H1 (cell line): ENCODE data around the gene MYH11.

Experiments
- BRCA1 ChIP-seq: IDR thresholded peaks from 2 replicates; pipeline ENCODE4 v1.6.1; 2012; ENCODE audit warnings: low read depth, low read length, improper control_type of control experiment
- MAFK ChIP-seq: IDR thresholded peaks from 2 replicates; pipeline ENCODE4 v1.6.1; 2012; ENCODE audit warnings: low read depth, mild to moderate bottlenecking, improper control_type of control experiment, low read length
- POLR2AphosphoS5 ChIP-seq: IDR thresholded peaks from 2 replicates; pipeline ENCODE4 v1.6.1; 2011; ENCODE audit warnings: low read depth, low read length
- RNF2 ChIP-seq: fragments of 200-900, 300-1000 bp; sonication (generic); IDR thresholded peaks from 2 replicates; pipeline ENCODE4 v1.7.1; 2016; ENCODE audit warnings: borderline replicate concordance, low read depth, mild to moderate bottlenecking, antibody characterized with exemption, low read length; ENCODE audit not compliant: poor library complexity, severe bottlenecking; ENCODE audit errors: missing control alignments
- TF ChIP-seq, protein P1 (sequence below), 3 experiments: IDR thresholded peaks; 1 replicate in 2 of 3; 2 replicates in 1 of 3; pipeline versions ENCODE4 v1.5.1 to v1.6.1; 2011; ENCODE audit warnings: low read length in 3 of 3, mild to moderate bottlenecking in 3 of 3, inconsistent platforms in 2 of 3, low read depth in 1 of 3, moderate library complexity in 1 of 3; ENCODE audit not compliant: insufficient read depth in 1 of 3; ENCODE audit errors: control extremely low read depth in 1 of 3

DNA sequence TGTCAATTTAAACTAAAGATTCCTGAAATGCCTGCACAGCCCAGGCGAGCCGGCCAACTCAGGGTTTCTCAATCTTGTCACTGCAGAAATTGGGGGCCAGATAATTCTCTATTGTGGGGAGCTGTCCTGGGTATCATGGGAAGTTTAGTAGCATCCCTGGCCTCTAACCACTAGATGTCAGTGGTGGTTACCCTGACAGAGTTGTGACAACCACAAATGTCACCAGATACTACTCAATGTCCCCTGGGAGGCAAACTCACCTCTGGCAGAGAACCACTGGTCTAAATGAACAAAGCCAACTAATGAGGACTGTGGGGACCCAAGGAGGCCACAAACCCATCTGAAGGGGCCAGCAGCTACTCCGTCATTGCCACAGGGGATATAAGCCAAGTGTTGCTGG is 90.9 kb downstream of the MYH11 start:
- TF ChIP-seq POLR2AphosphoS5 (no peak), BRCA1 (no peak), RNF2 (no peak), MAFK (no peak)
- TF ChIP-seq, protein P1, sequence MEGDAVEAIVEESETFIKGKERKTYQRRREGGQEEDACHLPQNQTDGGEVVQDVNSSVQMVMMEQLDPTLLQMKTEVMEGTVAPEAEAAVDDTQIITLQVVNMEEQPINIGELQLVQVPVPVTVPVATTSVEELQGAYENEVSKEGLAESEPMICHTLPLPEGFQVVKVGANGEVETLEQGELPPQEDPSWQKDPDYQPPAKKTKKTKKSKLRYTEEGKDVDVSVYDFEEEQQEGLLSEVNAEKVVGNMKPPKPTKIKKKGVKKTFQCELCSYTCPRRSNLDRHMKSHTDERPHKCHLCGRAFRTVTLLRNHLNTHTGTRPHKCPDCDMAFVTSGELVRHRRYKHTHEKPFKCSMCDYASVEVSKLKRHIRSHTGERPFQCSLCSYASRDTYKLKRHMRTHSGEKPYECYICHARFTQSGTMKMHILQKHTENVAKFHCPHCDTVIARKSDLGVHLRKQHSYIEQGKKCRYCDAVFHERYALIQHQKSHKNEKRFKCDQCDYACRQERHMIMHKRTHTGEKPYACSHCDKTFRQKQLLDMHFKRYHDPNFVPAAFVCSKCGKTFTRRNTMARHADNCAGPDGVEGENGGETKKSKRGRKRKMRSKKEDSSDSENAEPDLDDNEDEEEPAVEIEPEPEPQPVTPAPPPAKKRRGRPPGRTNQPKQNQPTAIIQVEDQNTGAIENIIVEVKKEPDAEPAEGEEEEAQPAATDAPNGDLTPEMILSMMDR (IDR thresholded peaks at IDR 0.05; ENCODE audit: control extremely low read depth in 1 of 3, insufficient read depth in 1 of 3, low read depth in 1 of 3, low read length in 3 of 3) = peak; percentile 37 to 76 (median 72)
